Activated T-cell treated with anti-CD3 and anti-CD28 coated beads, Interleukin-2, amount 50 U/mL, for 1 hour (primary cell): ENCODE measurements around the gene OR10H1.
A peak's percentile ranks its signal among the peaks of the same experiment; 100 is the strongest.
"Not testable (repeated sequence)": the region's sequence is repeated elsewhere in the genome, so short reads cannot be mapped to it uniquely, and the experiment has no call there.

Experiments
- DNase-seq: peaks from one replicate; pipeline ENCODE4 v3.0.0-alpha.2; 2020

OR10H1 gene

GRCh38 chr19:15828121-15828610, 12.7 kb upstream of the OR10H1 start:
- DNase-seq = no peak

- no peak for DNase-seq
These were observed 10.3 kb upstream of the OR10H1 start for GRCh38 chr19:15825753-15826152.

GRCh38 chr19:15820646-15821045, 5.2 kb upstream of the OR10H1 start:
- no peak for DNase-seq

- no peak for DNase-seq
These were observed 1.5 kb downstream of the OR10H1 start for GRCh38 chr19:15813916-15814315.

GRCh38 chr19:15812060-15812722, 3.3 kb downstream of the OR10H1 start:
- DNase-seq = peak; percentile 29

- DNase-seq = no peak
These were observed 4.0 kb downstream of the OR10H1 start for GRCh38 chr19:15811476-15811875.

GRCh38 chr19:15810335-15810734, 5.1 kb downstream of the OR10H1 start:
- no peak for DNase-seq

GRCh38 chr19:15794279-15794678, 21.2 kb downstream of the OR10H1 start:
- not testable (repeated sequence) for DNase-seq

- DNase-seq = no peak
These were observed 25.4 kb downstream of the OR10H1 start for GRCh38 chr19:15790096-15790495.

- DNase-seq = no peak
These were observed 26.7 kb downstream of the OR10H1 start for GRCh38 chr19:15788594-15789270.

- DNase-seq = no peak
These were observed 27.8 kb downstream of the OR10H1 start, which contains the start of gene OR10H5 for GRCh38 chr19:15787611-15788155. TSS of gene OR10H5 (plus strand) at chr19:15787661. CDS start at chr19:15794049, 6,388 bp downstream.

GRCh38 chr19:15782896-15783295, 32.6 kb downstream of the OR10H1 start:
- not testable (repeated sequence) for DNase-seq

GRCh38 chr19:15782211-15782610, 33.3 kb downstream of the OR10H1 start:
- no peak for DNase-seq

- DNase-seq = no peak
These were observed 33.8 kb downstream of the OR10H1 start for GRCh38 chr19:15781661-15782060.

- no peak for DNase-seq
These were observed 34.6 kb downstream of the OR10H1 start for GRCh38 chr19:15780610-15781418.

- DNase-seq = no peak
These were observed 35.5 kb downstream of the OR10H1 start for GRCh38 chr19:15779756-15780476.

- no peak for DNase-seq
These were observed 38.2 kb downstream of the OR10H1 start for GRCh38 chr19:15776991-15777970.

- no peak for DNase-seq
These were observed 39.2 kb downstream of the OR10H1 start for GRCh38 chr19:15776264-15776663.

- no peak for DNase-seq
These were observed 40.2 kb downstream of the OR10H1 start for GRCh38 chr19:15775249-15775648.

- not testable (repeated sequence) for DNase-seq
These were observed 41.3 kb downstream of the OR10H1 start for GRCh38 chr19:15774159-15774558.

GRCh38 chr19:15769586-15769985, 45.9 kb downstream of the OR10H1 start:
- no peak for DNase-seq
